Central memory CD8-positive, alpha-beta T cell (primary cell): ENCODE measurements around the gene PLEKHJ1.

Experiments
- ATAC-seq: fragments of 150-1000 bp; cut with Tn5 transposase; replicated peaks from 2 replicates; pipeline ENCODE4 v1.10.0; 2022; ENCODE audit warnings: mild to moderate bottlenecking, moderate FRiP score, moderate number of reproducible peaks; ENCODE audit not compliant: poor library complexity, severe bottlenecking; ENCODE audit errors: extremely low read depth
- DNase-seq, 2 donors: peaks; one replicate each; pipeline ENCODE4 v3.0.0; 2021; ENCODE audit warnings: low spot score in 2 of 2
- H3K27ac Mint-ChIP-seq: one replicate; pipeline ENCODE4 v1.8.0; 2022; ENCODE audit warnings: low read depth, mild to moderate bottlenecking, moderate library complexity, mixed read lengths
- H3K27me3 Mint-ChIP-seq: one replicate; pipeline ENCODE4 v1.8.0; 2022; ENCODE audit warnings: mixed read lengths
- H3K36me3 Mint-ChIP-seq: one replicate; pipeline ENCODE4 v1.8.0; 2022; ENCODE audit warnings: mild to moderate bottlenecking, moderate library complexity, mixed read lengths; ENCODE audit not compliant: insufficient read depth
- H3K4me1 Mint-ChIP-seq: one replicate; pipeline ENCODE4 v1.8.0; 2022; ENCODE audit warnings: mixed read lengths
- H3K4me3 Mint-ChIP-seq: one replicate; pipeline ENCODE4 v1.8.0; 2022; ENCODE audit warnings: mild to moderate bottlenecking, moderate library complexity, mixed read lengths
- H3K9me3 Mint-ChIP-seq: one replicate; pipeline ENCODE4 v1.8.0; 2022; ENCODE audit warnings: mixed read lengths

PLEKHJ1 gene

GRCh38 chr19:2242816-2243215, 6.7 kb upstream of the PLEKHJ1 start:
- Mint-ChIP-seq H3K4me3 (peak overlapping the region; percentile 91), H3K36me3 (peaks cover 61% of the 10 kb centered on the region), H3K27ac (peak overlapping the region; percentile 75), H3K27me3 (no peaks in the 10 kb centered on the region), H3K9me3 (no peaks in the 10 kb centered on the region), H3K4me1 (peaks cover 49% of the 10 kb centered on the region)
- DNase-seq (no peak), ATAC-seq (no peak)

DNA sequence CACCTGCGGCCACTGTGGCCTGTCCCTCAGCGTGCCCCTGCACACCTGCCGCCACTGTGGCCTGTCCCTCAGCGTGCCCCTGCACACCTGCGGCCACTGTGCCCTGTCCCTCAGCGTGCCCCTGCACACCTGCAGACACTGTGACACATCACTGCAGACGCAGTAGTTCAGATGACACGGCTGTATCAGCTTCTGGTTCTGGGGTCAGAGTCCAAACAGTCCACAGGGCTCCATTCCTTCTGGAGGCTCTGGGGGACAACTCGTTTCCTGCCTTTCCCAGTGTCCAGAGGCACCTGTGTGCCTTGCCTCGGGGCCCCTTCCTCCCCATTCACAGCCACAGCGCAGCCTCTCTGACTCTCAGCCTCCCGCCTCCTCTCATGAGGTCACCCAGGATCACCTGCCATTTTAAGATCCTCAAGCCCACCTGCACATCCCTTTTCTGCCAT, 6.0 kb upstream of the PLEKHJ1 start:
- DNase-seq = no peak
- H3K4me3 Mint-ChIP-seq = peak overlapping the region; percentile 91
- peak overlapping the region; percentile 75 for H3K27ac Mint-ChIP-seq
- peaks cover 53% of the 10 kb centered on the region for H3K4me1 Mint-ChIP-seq
- peaks cover 62% of the 10 kb centered on the region for H3K36me3 Mint-ChIP-seq
- no peaks in the 10 kb centered on the region for H3K9me3 Mint-ChIP-seq
- no peaks in the 10 kb centered on the region for H3K27me3 Mint-ChIP-seq
- ATAC-seq = no peak

GRCh38 chr19:2240881-2241760, 5.0 kb upstream of the PLEKHJ1 start:
- no peaks in the 10 kb centered on the region for H3K27me3 Mint-ChIP-seq
- peak overlapping the region; percentile 99 for H3K27ac Mint-ChIP-seq
- peaks cover 61% of the 10 kb centered on the region for H3K4me1 Mint-ChIP-seq
- peak overlapping the region; percentile 91 for H3K4me3 Mint-ChIP-seq
- DNase-seq (no peak), ATAC-seq (no peak)
- H3K36me3 Mint-ChIP-seq = peaks cover 63% of the 10 kb centered on the region
- no peaks in the 10 kb centered on the region for H3K9me3 Mint-ChIP-seq

- DNase-seq (no peak), ATAC-seq (no peak)
- H3K27me3 Mint-ChIP-seq = no peaks in the 10 kb centered on the region
- peak overlapping the region; percentile 91 for H3K4me3 Mint-ChIP-seq
- peak overlapping the region; percentile 99 for H3K27ac Mint-ChIP-seq
- no peaks in the 10 kb centered on the region for H3K9me3 Mint-ChIP-seq
- peaks cover 67% of the 10 kb centered on the region for H3K4me1 Mint-ChIP-seq
- peaks cover 58% of the 10 kb centered on the region for H3K36me3 Mint-ChIP-seq
Observed at GRCh38 chr19:2239771-2240770, 3.9 kb upstream of the PLEKHJ1 start.

DNA sequence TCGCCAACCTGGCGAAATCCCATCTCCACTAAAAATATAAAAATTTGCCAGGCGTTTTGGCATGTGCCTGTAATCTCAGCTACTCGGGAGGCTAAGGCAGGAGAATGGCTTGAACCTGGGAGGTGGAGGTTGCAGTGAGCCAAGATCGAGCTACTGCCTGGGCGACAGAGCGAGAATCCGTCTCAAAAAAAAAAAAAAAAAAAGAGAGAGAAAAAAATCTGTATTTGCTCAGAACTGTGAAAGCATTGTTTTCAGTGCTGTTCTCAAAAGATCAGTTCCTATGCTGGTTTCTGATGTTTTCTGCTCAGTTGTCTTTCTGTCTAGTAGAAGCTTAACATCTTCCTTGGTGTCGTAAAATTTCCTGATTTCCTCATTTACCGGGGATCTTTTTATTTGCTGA, 3.0 kb upstream of the PLEKHJ1 start:
- Mint-ChIP-seq H3K27me3 (no peaks in the 10 kb centered on the region), H3K36me3 (peaks cover 52% of the 10 kb centered on the region), H3K4me3 (peak overlapping the region; percentile 91), H3K27ac (peak overlapping the region; percentile 99), H3K4me1 (peaks cover 76% of the 10 kb centered on the region), H3K9me3 (no peaks in the 10 kb centered on the region)
- DNase-seq (no peak), ATAC-seq (no peak)

GRCh38 chr19:2237869-2238153, 1.7 kb upstream of the PLEKHJ1 start:
- Mint-ChIP-seq H3K4me3 (peak overlapping the region; percentile 91), H3K9me3 (no peaks in the 10 kb centered on the region), H3K4me1 (peaks cover 78% of the 10 kb centered on the region), H3K27me3 (no peaks in the 10 kb centered on the region), H3K36me3 (peaks cover 51% of the 10 kb centered on the region), H3K27ac (peak overlapping the region; percentile 99)
- DNase-seq (no peak), ATAC-seq (no peak)

GRCh38 chr19:2237051-2237868, 1.1 kb upstream of the PLEKHJ1 start:
- ATAC-seq = no peak
- peak overlapping the region; percentile 99 for H3K27ac Mint-ChIP-seq
- no peaks in the 10 kb centered on the region for H3K27me3 Mint-ChIP-seq
- peaks cover 72% of the 10 kb centered on the region for H3K4me1 Mint-ChIP-seq
- no peaks in the 10 kb centered on the region for H3K9me3 Mint-ChIP-seq
- H3K4me3 Mint-ChIP-seq = peak overlapping the region; percentile 91
- peaks cover 49% of the 10 kb centered on the region for H3K36me3 Mint-ChIP-seq
- DNase-seq = no peak

DNA sequence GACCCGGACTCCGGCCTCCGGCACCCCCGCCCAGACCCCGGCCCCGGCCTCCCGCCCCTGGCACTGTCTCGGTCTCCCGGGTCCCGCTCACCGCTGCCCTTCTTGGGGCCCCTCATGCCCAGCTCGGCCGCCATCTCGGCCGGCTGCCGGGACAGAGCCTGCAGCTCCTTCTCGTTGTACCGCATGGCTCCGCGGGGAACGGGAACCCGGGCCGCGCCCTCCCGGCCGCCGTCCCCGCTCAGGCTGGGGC, 140 bp downstream of the PLEKHJ1 start:
- Mint-ChIP-seq H3K4me3 (peak overlapping the region; percentile 91), H3K27me3 (no peaks in the 10 kb centered on the region), H3K36me3 (peaks cover 43% of the 10 kb centered on the region), H3K4me1 (peaks cover 63% of the 10 kb centered on the region), H3K9me3 (no peaks in the 10 kb centered on the region), H3K27ac (peak overlapping the region; percentile 99)
- ATAC-seq (no peak), DNase-seq (no peak)

DNA sequence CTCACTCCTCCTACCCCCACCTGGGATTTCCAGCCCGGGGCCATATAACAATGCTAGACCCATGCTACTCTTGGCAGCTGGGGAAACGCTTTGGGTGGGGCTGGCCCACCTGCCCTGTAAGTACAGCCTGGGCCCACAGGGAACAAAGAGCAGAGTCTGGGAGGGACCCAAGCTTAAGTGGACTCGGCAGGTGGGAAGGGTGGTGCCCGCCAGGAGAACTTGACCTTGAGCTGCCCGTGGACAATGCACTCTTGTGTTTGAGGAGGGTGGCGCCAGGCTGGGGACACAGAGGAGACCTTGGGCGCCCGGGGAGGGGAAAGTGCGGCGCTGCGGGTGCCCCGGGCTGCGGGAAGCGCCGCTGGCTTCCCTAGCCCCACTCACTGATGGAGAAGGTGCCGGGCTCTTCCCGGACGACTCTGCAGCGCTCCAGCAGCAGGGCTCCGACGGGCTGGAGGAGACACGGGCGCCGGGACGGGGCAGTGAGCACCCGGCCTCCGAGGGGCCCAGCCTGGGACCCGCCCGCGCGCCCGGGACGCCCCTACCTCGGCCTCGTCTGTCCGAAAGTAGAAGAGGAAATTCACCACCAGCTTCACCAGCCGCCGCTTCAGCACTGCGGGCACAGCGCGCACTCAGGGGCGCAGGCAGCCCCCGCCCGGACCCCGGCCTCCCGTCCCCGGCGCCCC, 607 bp downstream of the PLEKHJ1 start:
- DNase-seq (no peak), ATAC-seq (no peak)
- Mint-ChIP-seq H3K27ac (peak overlapping the region; percentile 90), H3K36me3 (peaks cover 46% of the 10 kb centered on the region), H3K27me3 (no peaks in the 10 kb centered on the region), H3K4me1 (peaks cover 58% of the 10 kb centered on the region), H3K9me3 (no peaks in the 10 kb centered on the region), H3K4me3 (peak overlapping the region; percentile 91)

DNA sequence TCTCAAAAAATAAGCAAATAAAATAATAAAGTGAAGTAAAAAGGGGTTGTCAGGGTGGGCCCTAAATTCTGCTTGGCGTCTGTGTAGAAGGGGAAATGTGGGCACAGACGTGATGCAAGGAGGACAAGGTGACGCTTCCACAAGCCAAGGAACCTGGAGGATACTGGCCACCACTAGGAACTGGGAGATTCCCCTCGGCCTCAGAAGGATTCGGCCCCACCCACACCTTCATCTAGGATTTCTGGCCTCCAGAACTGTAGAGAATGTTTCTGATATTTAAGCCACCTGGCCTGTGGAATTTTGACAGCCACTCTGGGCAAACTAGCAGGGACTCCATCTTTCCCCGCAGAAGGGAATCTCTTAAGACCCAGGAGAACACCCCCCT, 1.1 kb downstream of the PLEKHJ1 start:
- H3K36me3 Mint-ChIP-seq = peaks cover 44% of the 10 kb centered on the region
- peak overlapping the region; percentile 90 for H3K27ac Mint-ChIP-seq
- H3K9me3 Mint-ChIP-seq = no peaks in the 10 kb centered on the region
- H3K4me3 Mint-ChIP-seq = peak overlapping the region; percentile 91
- H3K4me1 Mint-ChIP-seq = peaks cover 53% of the 10 kb centered on the region
- no peaks in the 10 kb centered on the region for H3K27me3 Mint-ChIP-seq
- ATAC-seq (no peak), DNase-seq (no peak)

- ATAC-seq (no peak), DNase-seq (no peak)
- peak overlapping the region; percentile 91 for H3K4me3 Mint-ChIP-seq
- H3K27ac Mint-ChIP-seq = peak overlapping the region; percentile 76
- H3K9me3 Mint-ChIP-seq = no peaks in the 10 kb centered on the region
- no peaks in the 10 kb centered on the region for H3K27me3 Mint-ChIP-seq
- H3K4me1 Mint-ChIP-seq = peaks cover 40% of the 10 kb centered on the region
- peaks cover 42% of the 10 kb centered on the region for H3K36me3 Mint-ChIP-seq
Observed at GRCh38 chr19:2233601-2234280, 2.4 kb downstream of the PLEKHJ1 start.
